NCI-H128 (cell line): ENCODE data around the gene DTX3L.

Experiments used
- DNase-seq: peaks from one replicate; lab custom pipeline; 2025; ENCODE audit not compliant: unreplicated experiment; lab: John Stamatoyannopoulos, UW

Gene DTX3L

DNA sequence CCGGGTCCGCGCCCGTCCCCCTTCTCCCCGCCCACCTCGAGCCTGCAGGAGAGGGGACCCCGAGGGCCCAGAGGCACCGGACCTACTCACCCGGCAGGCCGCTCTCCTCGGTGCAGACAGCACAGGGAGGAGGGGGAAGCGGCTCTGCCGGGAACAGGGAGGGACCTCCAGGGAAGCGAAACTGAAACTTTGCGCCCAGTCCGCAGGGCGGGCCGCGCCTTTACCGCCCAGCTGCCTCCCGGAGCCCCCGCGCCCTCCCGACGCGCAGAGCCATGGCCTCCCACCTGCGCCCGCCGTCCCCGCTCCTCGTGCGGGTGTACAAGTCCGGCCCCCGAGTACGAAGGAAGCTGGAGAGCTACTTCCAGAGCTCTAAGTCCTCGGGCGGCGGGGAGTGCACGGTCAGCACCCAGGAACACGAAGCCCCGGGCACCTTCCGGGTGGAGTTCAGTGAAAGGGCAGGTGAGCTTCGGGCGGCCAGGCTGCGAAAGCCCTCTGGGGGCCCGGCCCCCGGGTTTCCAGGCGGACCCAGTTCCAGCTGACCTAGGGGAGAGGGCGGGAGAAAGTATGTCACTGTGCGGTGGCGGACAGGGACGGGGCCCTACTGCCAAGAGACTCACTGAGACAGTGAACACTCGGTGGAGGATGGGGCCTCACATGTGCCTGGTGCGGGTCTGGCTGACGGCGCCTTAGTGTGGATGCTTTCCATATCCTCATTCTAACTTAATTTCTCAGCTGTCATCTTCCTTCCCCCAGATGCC lies at the start of gene DTX3L, which contains the start of gene PARP9:
DTX3L (plus strand) TSS at position 184 of the 758 bp plus-strand sequence; CDS start at position 273, 89 bp downstream.
PARP9 (minus strand) TSS at position 146 of the 758 bp plus-strand sequence. CDS start 4,680 bp downstream, outside the sequence.
- DNase-seq, result peak; percentile 32

GRCh38 chr3:122515020-122515468 lies 49.1 kb upstream of the DTX3L start:
- no peak for DNase-seq

DNA sequence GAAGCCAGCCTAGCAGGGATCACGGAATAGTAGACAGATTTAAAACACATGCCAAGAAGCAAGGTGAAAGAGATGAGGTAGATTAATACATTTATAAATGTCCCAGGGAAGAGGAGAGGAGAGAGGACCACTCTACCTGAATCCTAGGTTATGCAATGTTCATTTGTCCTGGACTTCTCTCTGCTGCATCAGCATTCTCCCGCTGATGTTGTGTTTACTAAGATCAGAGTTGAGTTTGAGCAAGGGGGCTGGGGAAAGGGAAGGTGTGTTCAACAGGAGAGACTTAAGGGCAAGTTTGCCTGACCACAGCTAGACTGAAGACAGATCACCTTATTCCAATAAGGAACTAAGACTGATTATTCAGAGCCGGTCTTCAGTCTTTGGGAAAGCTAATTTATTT lies 48.3 kb upstream of the DTX3L start:
- DNase-seq, result no peak

DNA sequence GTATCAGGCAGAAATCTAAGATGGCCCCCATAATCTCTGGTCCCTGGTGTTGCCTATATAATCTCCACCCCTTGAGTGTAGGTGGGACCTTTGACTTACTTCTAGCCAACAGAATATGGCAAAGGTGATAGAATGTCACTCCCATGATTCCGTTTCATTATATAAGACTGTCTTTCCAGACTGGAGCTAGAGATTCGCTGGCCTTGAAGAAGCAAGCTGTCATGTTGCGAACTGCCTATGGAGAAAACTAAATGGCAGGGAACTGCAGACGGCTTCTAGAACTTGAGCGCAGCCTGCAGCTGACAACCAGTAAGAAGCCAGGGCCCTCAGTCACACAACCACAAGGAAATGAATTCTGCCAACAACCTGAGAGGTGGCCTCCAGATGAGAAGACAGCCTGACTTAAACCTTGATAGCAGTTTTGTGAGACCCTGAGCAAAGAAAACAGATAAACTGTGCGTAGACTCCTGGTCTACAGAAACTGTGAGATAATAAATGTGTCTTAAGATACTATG lies 47.2 kb upstream of the DTX3L start:
- no peak for DNase-seq

DNA sequence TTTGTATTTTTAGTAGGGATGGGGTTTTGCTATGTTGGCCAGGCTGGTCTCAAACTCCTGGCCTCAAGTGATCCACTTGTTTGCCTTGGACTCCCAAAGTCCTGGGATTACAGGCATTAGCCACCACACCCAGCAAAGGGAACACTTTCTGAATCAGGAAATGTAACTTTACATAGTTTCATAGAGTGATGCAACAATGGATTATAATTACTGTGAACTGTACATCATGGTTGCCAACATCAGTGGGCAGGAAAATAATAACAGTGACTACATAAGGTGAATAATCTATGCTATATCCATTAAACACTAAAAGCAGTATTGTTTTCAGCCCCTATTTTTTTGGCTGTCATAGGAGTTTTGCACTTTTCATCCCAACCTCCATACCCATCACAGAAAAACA lies 44.4 kb upstream of the DTX3L start:
- no peak for DNase-seq

GRCh38 chr3:122520861-122521260 lies 43.3 kb upstream of the DTX3L start:
- no peak for DNase-seq

DNA sequence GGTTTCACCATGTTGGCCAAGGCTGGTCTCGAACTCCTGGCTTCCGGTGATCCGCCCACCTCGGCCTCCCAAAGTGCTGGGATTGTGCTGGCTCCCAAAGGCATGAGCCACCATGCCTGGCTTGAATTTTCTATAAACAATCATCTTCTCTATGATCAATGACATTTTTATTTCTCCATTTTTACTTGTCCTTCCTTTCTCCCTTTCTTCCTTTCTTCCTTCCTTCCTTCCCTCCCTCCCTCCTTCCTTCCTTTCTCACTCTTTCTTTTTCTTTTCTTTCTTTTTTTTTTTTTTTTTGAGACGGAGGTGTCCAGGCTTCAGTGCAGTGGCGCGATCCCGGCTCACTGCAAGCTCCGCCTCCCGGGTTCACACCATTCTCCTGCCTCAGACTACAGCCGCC lies 40.8 kb upstream of the DTX3L start:
- DNase-seq, result no peak

GRCh38 chr3:122530164-122530563 lies 34.0 kb upstream of the DTX3L start:
- DNase-seq, result no peak

DNA sequence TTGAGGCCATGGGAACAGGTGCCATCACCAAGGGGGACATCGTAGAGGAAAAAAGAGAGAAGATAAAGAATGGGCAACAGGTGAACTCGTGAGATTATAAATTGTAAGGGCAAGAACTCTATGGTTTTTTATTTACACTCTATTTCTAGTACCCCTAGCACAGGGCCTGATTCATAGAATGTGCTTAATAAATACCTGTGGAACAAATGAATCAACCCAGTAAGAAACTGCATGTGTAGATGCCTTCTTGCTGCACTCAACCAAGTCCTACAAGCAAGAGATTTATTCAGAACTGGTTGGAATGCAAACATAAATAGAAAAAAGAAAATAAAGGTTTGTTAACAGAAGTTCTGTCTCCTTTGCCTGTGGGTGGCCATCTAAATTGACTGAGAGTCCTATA lies 30.7 kb upstream of the DTX3L start:
- DNase-seq, result no peak

DNA sequence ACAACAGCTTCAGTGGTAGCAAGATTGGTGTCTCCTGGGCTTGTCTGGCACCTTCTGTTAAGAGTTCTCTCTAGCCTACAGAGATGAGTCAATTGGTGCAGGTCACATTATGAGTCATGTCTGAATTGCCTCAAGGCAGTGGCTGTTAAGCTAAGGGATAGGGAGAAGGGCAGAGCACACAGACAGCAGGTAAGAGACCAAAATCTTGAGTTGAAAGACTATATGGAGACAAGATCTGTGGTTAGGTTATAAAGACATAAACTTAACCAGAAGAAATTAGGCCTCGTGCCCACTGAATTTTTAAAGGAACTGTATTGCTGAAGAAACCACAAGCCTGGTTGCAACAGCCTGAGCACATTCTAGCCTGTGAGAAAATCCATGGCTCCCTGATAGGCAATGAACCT lies 30.2 kb upstream of the DTX3L start:
- no peak for DNase-seq

- DNase-seq, result no peak
Observed at GRCh38 chr3:122535964-122536631, 28.0 kb upstream of the DTX3L start.

DNA sequence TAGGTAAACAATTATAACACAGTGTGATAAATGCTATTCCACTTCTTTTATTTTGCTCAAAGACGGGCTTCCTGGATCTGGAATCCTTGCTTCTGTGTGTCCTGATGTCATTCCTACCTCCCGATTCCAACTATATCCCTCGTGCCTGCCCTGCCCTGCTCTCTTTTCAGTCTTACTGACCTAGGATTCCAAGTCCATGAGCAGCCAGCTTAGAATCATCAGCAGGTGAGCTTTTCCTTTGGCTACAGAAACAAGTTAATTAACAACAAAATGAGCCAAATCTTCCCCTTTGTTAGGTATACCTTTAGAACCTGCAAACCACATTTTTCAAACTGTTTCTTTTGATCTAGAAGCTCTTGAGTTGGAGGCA lies 27.5 kb upstream of the DTX3L start:
- DNase-seq, result no peak

GRCh38 chr3:122538956-122539490 lies 25.1 kb upstream of the DTX3L start:
- no peak for DNase-seq

GRCh38 chr3:122546151-122546550 lies 18.0 kb upstream of the DTX3L start:
- DNase-seq, result no peak

DNA sequence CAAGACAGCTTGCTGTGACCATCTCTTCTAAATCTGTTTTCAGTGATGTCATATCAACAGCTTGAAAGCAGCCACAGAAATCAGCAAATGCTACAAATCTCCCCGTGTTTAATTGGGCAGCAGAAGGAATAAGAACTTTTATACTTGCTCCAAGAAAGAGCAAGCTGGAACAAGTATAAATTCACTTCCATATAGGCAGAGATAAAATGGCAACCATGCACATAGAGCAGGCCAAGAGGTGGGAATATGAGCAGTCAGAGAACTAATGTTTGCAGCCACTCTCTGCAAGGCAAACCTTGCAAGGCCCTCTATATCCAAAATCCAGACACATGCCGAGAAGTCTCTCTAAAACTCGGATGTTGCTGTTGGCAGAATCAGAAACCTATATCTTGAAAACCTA lies 16.1 kb upstream of the DTX3L start:
- DNase-seq, result no peak

DNA sequence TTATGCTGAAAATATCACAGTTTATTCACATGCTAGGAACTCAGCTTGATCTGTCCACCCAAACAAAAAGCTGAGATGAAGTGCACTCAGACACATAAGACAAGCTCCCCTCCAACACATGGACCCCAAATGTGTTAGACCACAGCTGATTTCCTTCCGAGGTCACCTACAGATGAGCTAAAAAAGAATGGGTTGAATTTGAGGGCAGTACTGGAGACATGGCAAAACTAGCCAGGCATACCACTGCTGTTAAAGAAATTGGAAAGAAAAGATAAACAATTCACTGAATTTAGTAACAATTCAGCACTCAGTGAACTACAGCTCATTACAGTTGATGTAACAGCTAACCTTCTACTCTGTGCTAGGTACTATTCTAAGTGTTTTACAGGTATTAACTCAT lies 15.5 kb upstream of the DTX3L start:
- no peak for DNase-seq

GRCh38 chr3:122553171-122553570 lies 11.0 kb upstream of the DTX3L start:
- DNase-seq, result no peak

DNA sequence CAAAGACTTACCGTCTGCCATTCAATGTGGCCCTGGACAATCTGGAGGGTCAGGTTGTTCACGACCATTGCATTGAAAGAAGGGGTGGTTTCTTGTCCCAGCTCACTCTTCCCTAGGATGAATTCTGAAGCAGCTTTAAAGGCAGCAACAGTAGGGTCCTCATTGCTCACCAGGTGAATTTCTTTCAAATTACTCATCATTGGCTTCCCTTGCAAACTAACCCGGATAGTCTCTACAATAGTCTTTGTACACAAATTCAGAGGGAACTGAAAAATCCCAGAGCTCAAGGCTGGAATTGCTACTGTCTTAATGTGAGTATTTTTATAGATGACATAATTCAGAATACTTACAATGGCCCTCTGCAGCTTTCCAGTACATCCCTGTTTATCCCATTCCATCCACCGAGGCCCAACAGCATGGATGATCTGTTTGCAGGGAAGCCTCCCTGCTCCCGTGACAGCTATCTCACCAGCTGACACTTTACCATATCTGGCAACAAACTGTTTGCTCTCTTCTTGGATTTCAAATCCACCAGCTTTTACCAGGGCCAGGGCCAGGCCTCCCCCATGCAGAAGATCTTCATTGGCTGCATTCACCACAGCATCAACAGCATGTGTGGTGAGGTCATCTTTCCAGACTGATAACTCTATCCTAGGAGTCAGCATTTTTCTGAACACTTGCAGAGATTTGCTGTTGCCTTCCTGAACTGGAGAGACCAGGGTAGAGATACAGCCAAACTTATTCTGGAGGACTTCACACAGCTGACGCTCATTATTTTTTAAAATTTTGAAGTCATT lies 8.7 kb upstream of the DTX3L start:
- no peak for DNase-seq

GRCh38 chr3:122557356-122557755 lies 6.8 kb upstream of the DTX3L start:
- DNase-seq, result no peak

GRCh38 chr3:122558605-122559004 lies 5.5 kb upstream of the DTX3L start:
- no peak for DNase-seq

DNA sequence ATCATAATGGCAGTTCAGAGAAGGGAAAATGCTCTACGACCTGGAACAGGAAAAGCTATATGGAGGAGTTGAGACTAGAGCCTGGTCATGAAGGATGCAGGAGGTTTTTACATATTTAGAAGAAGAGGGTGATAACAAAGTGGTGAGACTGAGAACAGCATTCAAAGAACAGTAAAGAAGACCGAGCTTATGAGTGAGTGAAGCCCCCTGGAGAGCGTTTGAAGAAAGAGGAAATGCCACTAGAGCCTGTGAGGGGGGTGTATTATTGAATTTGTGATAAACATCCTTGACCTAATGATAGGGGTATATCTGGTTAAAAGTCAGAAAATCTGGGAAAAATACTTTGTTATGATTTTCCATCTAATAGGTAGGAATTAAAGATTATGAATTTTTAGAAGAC lies 4.2 kb upstream of the DTX3L start:
- no peak for DNase-seq
